Measurements from ENCODE around the gene EIF2AK2. TPM values are rescaled to one million over a fixed set of nuclear protein-coding genes. Genes with fewer than 3 reads are reported as not detected.
"Not testable (repeated sequence)": the region's sequence is repeated elsewhere in the genome, so short reads cannot be mapped to it uniquely, and the experiment has no call there.

EIF2AK2 gene
- 10 to 100 TPM in 3 of 4 donors, 1 to 10 TPM in 1; 8.1 to 21.4 (median 16.7) TPM for total RNA-seq

DNA sequence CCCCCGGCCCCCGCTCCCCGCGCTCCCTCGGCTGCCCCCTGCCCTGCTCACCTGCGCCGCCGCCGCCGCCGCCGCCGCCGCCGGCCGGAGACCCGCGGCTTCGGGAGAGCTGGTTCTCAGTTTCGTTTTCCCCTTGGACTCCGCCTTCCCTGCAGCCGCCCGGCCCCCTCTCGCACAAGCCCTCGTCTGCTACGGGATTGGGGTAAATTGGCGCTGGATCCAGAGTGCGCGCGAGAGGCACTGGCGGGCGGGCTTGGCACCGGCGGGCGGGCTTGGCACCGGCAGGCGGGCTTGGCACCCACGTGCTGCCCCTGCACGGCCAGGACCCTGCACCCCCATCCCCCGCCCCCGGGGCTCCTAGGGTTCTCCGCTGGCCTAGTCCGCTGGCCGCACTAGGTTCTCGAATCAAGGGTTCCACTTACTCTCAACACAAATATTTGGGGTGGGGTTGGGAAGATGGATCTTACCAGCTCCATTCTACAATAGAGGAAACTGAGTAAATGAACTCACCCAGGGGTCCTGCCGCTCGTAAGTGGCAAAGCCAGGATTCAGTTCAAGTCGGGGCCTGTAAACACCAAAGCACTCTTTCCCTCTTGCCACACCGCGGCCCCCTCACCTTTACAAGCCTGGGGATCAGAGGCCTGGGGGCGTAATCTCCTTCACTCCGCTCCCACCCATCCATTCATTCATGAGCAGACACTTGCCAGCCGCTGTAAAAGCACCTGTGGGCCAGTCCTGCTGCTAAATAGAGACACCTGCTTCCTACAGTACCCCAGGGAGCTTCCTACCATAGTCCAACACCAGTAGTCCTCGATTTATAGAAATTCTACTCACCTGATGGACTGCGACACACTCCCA is at the start of gene EIF2AK2:
Gene EIF2AK2, minus strand, starts transcription at position 124 of the 858 bp plus-strand sequence. CDS start 9,174 bp downstream, outside the sequence.
- H3K4me1 ChIP-seq = peaks cover 13 to 50% (median 26%) of the 10 kb centered on the region in 3 donors
- H3K36me3 ChIP-seq = peaks cover 0 to 15% (median 0%) of the 10 kb centered on the region in 3 donors
- peak within 1 kb of the TSS; percentile 80 to 100 (median 89) for H3K4me3 ChIP-seq
- H3K27me3 ChIP-seq = no peaks in the 10 kb centered on the region
- 28 to 30% methylated on average over 7 to 10 of the region's 55 CpGs for WGBS, 2 donors
- no peaks in the 10 kb centered on the region for H3K9me3 ChIP-seq
- DNase-seq = peak; percentile 32
- intact Hi-C loops (cut with DNase I) = no loop called here
- TF ChIP-seq, protein P1, sequence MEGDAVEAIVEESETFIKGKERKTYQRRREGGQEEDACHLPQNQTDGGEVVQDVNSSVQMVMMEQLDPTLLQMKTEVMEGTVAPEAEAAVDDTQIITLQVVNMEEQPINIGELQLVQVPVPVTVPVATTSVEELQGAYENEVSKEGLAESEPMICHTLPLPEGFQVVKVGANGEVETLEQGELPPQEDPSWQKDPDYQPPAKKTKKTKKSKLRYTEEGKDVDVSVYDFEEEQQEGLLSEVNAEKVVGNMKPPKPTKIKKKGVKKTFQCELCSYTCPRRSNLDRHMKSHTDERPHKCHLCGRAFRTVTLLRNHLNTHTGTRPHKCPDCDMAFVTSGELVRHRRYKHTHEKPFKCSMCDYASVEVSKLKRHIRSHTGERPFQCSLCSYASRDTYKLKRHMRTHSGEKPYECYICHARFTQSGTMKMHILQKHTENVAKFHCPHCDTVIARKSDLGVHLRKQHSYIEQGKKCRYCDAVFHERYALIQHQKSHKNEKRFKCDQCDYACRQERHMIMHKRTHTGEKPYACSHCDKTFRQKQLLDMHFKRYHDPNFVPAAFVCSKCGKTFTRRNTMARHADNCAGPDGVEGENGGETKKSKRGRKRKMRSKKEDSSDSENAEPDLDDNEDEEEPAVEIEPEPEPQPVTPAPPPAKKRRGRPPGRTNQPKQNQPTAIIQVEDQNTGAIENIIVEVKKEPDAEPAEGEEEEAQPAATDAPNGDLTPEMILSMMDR (IDR thresholded peaks at IDR 0.05) = no peak
- TF ChIP-seq POLR2A (IDR thresholded peaks at IDR 0.05) = peak in 1 of 4 donors; percentile 39
- peak within 1 kb of the TSS; percentile 91 to 96 (median 94) for H3K27ac ChIP-seq

DNA sequence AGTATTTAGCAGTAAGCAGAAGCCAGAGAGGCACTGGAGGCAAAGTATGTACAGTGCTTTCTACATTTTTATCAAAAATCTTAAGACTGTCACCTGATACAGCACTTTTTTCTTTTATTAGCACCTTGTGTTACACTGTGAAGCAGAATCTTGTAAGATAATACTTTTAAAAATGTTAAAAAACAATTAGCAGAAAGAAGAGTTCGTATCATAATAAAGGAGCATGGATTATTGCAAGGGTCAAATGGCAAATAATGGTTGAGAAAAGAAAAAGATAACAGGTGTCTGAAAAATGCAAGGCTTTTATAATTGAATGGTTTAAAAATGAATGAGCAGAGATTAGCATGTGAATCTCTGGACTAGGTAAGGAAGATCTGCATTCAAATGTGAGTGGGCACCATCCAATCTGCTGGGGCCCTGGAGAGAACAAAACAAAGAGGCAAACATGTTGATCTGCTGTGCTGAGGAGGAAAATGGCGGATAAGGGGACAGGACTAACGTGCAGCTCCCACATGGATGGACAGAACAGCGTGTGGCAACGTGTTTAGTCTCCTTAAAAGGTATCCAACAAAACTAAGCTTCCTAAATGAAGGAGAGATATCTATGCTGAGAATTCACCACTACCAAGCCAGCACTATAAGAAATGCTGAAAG is 49.0 kb upstream of the EIF2AK2 start:
- Histone ChIP-seq H3K27me3 (no peaks in the 10 kb centered on the region), H3K27ac (no peak overlapping the region), H3K36me3 (peaks cover 0 to 100% (median 27%) of the 10 kb centered on the region in 3 donors), H3K4me3 (no peak overlapping the region), H3K9me3 (peaks cover 0 to 26% (median 5%) of the 10 kb centered on the region in 3 donors), H3K4me1 (no peaks in the 10 kb centered on the region)
- no peak for TF ChIP-seq POLR2A (IDR thresholded peaks at IDR 0.05)
- TF ChIP-seq, protein P1 (IDR thresholded peaks at IDR 0.05) = no peak
- DNase-seq = no peak
- intact Hi-C loops (cut with DNase I) = no loop called here
- WGBS, 2 donors = 90 to 93% methylated on average over 5 of the region's 5 CpGs

DNA sequence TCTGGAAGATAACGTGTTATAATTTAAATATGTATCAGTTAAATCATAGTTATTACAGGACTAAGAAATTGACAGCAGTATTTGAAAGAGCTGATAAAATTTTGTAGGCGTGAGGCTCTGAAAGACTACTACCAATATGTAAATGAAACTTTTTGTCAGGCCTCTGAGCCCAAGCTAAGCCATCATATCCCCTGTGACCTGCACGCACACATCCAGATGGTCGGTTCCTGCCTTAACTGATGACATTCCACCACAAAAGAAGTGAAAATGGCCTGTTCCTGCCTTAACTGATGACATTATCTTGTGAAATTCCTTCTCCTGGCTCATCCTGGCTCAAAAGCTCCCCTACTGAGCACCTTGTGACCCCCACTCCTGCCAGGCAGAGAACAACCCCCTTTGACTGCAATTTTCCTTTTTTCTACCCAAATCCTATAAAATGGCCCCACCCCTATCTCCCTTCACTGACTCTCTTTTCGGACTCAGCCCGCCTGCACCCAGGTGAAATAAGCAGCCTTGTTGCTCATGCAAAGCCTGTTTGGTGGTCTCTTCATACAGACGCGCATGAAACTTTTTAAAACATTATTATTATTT is 48.4 kb upstream of the EIF2AK2 start:
- H3K27ac ChIP-seq; H3K4me3 ChIP-seq; H3K4me1 ChIP-seq; intact Hi-C loops (cut with DNase I); DNase-seq; H3K27me3 ChIP-seq: not testable (repeated sequence)
- 90 to 91% methylated on average over 8 of the region's 8 CpGs for WGBS, 2 donors
- Histone ChIP-seq H3K36me3 (peaks cover 0 to 100% (median 33%) of the 10 kb centered on the region in 3 donors), H3K9me3 (peaks cover 0 to 26% (median 5%) of the 10 kb centered on the region in 3 donors)

DNA sequence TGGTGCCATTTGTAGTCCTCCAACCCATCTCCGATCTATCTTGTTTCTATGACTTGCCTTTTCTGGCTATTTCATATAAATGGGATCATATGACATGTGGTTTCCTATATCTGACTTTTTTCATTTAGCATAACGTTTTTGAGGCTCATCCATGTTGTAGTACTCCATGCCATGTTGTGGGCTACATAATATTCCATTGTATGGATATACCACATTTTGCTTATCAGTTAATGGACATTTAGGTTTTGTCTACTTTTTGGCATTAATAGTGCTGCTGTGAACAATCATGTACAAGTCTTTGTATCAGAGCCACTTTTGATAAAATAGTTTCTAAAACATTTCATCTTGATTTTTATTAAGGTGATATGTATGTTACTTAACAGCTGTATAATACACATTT is 46.9 kb upstream of the EIF2AK2 start:
- TF ChIP-seq POLR2A (IDR thresholded peaks at IDR 0.05) = no peak
- TF ChIP-seq, protein P1 (IDR thresholded peaks at IDR 0.05) = no peak
- DNase-seq = no peak
- H3K27ac ChIP-seq = no peak overlapping the region
- intact Hi-C loops (cut with DNase I) = no loop called here
- no peak overlapping the region for H3K4me3 ChIP-seq
- peaks cover 0 to 6% (median 0%) of the 10 kb centered on the region in 3 donors for H3K4me1 ChIP-seq
- 88 to 98% methylated on average over 2 of the region's 2 CpGs for WGBS, 2 donors
- H3K9me3 ChIP-seq = peaks cover 0 to 19% (median 5%) of the 10 kb centered on the region in 3 donors
- peaks cover 0 to 90% (median 25%) of the 10 kb centered on the region in 3 donors for H3K36me3 ChIP-seq
- no peaks in the 10 kb centered on the region for H3K27me3 ChIP-seq

DNA sequence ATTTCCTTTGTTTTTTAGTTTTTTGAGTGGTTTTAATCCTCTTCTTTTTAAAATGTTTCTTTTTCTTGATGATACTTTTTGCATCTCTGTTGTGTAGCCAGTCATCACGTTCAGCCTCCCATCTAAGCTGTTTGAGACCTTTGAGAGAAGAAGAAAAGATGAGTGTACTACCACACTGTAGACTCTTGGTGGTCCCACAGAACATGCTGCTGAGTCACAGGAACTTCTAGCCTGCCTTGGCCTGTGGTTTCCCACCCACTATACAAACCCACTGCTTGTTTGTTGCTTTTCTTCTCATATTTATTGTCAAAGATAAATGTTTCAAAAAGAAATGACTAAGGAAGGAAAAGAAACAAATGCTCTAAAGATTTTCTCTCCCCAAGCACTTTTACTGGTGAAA is 45.0 kb upstream of the EIF2AK2 start:
- no peak overlapping the region for H3K4me3 ChIP-seq
- peaks cover 0 to 6% (median 5%) of the 10 kb centered on the region in 3 donors for H3K9me3 ChIP-seq
- WGBS, 2 donors = 67 to 94% methylated on average over 1 of the region's 1 CpG
- H3K36me3 ChIP-seq = peaks cover 0 to 71% (median 21%) of the 10 kb centered on the region in 3 donors
- H3K27ac ChIP-seq = no peak overlapping the region
- peaks cover 0 to 25% (median 11%) of the 10 kb centered on the region in 3 donors for H3K4me1 ChIP-seq
- H3K27me3 ChIP-seq = no peaks in the 10 kb centered on the region
- TF ChIP-seq, protein P1 (IDR thresholded peaks at IDR 0.05) = no peak
- TF ChIP-seq POLR2A (IDR thresholded peaks at IDR 0.05) = no peak
- intact Hi-C loops (cut with DNase I) = no loop called here
- DNase-seq = no peak

Data from esophagus squamous epithelium (tissue), 5 donors.